AG04449 (cell line): ENCODE results near the gene TSPAN18.

ENCODE experiments used
- CTCF ChIA-PET: fragments of 350-600 bp; formaldehyde crosslinking; extraction: SDS; loops from one replicate; lab custom pipeline; 2021; ENCODE audit warnings: antibody characterized with exemption; lab: Yijun Ruan, JAX
- POLR2A ChIA-PET: fragments of 400-600, 350-600 bp; formaldehyde crosslinking; extraction: SDS; loops from one replicate; lab custom pipeline; 2020; ENCODE audit warnings: antibody characterized with exemption, inconsistent platforms; lab: Yijun Ruan, JAX
- DNase-seq: peaks from one replicate; pipeline ENCODE4 v3.0.0-alpha.2; 2010; ENCODE audit warnings: low read depth, low spot score
- H3K4me3 ChIP-seq: 2 replicates; pipeline ENCODE4 v1.5.1; 2011; ENCODE audit warnings: low read depth, mild to moderate bottlenecking, control low read depth, low read length
- CTCF ChIP-seq: IDR thresholded peaks from one replicate; pipeline ENCODE4 v1.5.1; 2011; ENCODE audit warnings: mild to moderate bottlenecking, moderate library complexity, low read length, control low read depth, inconsistent platforms; ENCODE audit not compliant: insufficient read depth; ENCODE audit errors: missing control alignments

TSPAN18 gene

GRCh38 chr11:44792171-44792570 is 65.4 kb downstream of the TSPAN18 start:
- CTCF ChIA-PET, result interaction anchor here (1.9 kb wide), 1 partner anchor 16 kb away, joined by 6 read pairs; no protein-coding TSS in a partner anchor
- H3K4me3 ChIP-seq, result no peak overlapping the region
- TF ChIP-seq CTCF, result no peak
- no peak for DNase-seq
- POLR2A ChIA-PET, result interaction anchor here (0.6 kb wide), 1 partner anchor 16 kb away, joined by 3 read pairs; no protein-coding TSS in a partner anchor

- no peak for TF ChIP-seq CTCF
- CTCF ChIA-PET, result interaction anchor here (1.3 to 1.9 kb wide), 2 partner anchors 12 to 18 kb away, joined by 6 to 8 read pairs; no protein-coding TSS in a partner anchor
- DNase-seq, result no peak
- H3K4me3 ChIP-seq, result no peak overlapping the region
- POLR2A ChIA-PET, result no interaction called here
Measured at GRCh38 chr11:44793350-44794090, 66.8 kb downstream of the TSPAN18 start.

GRCh38 chr11:44795803-44796535 is 69.2 kb downstream of the TSPAN18 start:
- no peak overlapping the region for H3K4me3 ChIP-seq
- ChIA-PET CTCF (interaction anchor here (1.2 to 1.4 kb wide), 2 partner anchors 20 to 23 kb away, joined by 3 to 4 read pairs; no protein-coding TSS in a partner anchor), POLR2A (no interaction called here)
- no peak for DNase-seq
- TF ChIP-seq CTCF, result no peak

- POLR2A ChIA-PET, result no interaction called here
- CTCF ChIA-PET, result no interaction called here
- no peak for TF ChIP-seq CTCF
- H3K4me3 ChIP-seq, result no peak overlapping the region
- no peak for DNase-seq
Measured at GRCh38 chr11:44797051-44797450, 70.3 kb downstream of the TSPAN18 start.

GRCh38 chr11:44797886-44798606 is 71.3 kb downstream of the TSPAN18 start:
- CTCF ChIA-PET, result interaction anchor here (0.9 to 2.5 kb wide), 4 partner anchors 9 to 96 kb away, joined by 3 to 11 read pairs (median 7); no protein-coding TSS in a partner anchor
- TF ChIP-seq CTCF, result no peak
- POLR2A ChIA-PET, result no interaction called here

More at GRCh38 chr11:44797886-44798606, 71.3 kb downstream of the TSPAN18 start:
- DNase-seq, result no peak
- H3K4me3 ChIP-seq, result no peak overlapping the region
